OCI-LY3 (cell line): Measurements from ENCODE around the gene SYTL3.

Experiments used
- CTCF ChIP-seq: fragments of 200-600, 300-600 bp; sonication (generic); IDR thresholded peaks from 2 replicates; pipeline ENCODE4 v1.5.1; 2014; ENCODE audit warnings: antibody characterized with exemption, low read length, low read depth
- EZH2phosphoT487 ChIP-seq: fragments of 200-600 bp; shearing (Covaris generic); IDR thresholded peaks from 2 replicates; pipeline ENCODE4 v1.6.1; 2018; ENCODE audit warnings: antibody characterized with exemption, mixed run types, low read depth

DNA sequence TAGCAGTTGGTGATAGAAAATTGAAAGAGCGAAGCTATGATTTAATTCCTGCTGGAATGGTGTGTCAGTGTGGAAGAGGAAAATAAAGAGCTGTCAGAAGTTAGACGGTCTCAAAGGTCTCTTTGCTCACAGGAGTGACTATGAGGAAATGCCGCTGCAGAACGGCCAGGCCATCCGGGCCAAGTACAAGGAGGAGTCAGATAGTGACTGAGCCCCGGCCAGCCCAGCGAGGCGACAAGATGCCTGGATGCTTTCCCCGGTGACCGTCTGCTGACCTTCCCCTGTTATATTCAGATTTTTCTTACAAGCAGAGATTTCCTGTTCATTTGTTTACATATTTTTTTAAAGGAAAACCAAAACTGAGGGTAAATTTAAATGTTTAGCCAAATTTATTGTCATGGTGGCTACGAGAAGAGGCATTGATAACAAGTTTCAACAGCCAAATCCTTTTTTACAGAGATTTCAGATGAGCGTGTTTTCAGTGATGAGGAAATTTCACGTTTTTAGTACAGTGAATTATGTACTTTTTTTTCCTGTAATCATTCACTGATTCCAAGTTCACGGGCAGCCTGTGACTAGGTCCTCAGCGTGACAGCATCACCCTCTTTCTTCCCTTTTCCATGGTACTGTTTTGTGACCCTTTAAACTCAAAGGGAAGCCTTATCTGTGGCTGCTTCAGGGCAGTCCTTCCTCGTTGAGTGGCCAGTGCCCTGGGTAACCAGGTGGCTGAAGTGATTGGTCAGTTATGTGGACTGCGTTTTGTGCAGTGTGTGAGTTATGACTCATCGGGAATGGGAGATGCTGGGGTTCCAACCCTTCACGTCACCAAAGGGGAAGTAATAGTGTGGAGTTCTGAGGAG lies 17.9 kb upstream of the SYTL3 start:
- TF ChIP-seq CTCF (no peak), EZH2phosphoT487 (no peak)
